Activated naive CD4-positive, alpha-beta T cell treated with anti-CD3 and anti-CD28 coated beads, Interleukin-2, amount 50 U/mL, for 24 hours (primary cell): ENCODE data around the gene SORBS1.

ENCODE experiments used
- H3K27ac Mint-ChIP-seq: one replicate; pipeline ENCODE4 v1.8.0; 2021; ENCODE audit warnings: mild to moderate bottlenecking, mixed read lengths
- H3K27me3 Mint-ChIP-seq: one replicate; pipeline ENCODE4 v1.8.0; 2021; ENCODE audit warnings: mixed read lengths
- H3K36me3 Mint-ChIP-seq: one replicate; pipeline ENCODE4 v1.8.0; 2021; ENCODE audit warnings: mixed read lengths
- H3K4me1 Mint-ChIP-seq: one replicate; pipeline ENCODE4 v1.8.0; 2021; ENCODE audit warnings: mixed read lengths
- H3K4me3 Mint-ChIP-seq: one replicate; pipeline ENCODE4 v1.8.0; 2021; ENCODE audit warnings: mild to moderate bottlenecking, mixed read lengths
- H3K9me3 Mint-ChIP-seq: one replicate; pipeline ENCODE4 v1.8.0; 2021; ENCODE audit warnings: mixed read lengths

Gene SORBS1

DNA sequence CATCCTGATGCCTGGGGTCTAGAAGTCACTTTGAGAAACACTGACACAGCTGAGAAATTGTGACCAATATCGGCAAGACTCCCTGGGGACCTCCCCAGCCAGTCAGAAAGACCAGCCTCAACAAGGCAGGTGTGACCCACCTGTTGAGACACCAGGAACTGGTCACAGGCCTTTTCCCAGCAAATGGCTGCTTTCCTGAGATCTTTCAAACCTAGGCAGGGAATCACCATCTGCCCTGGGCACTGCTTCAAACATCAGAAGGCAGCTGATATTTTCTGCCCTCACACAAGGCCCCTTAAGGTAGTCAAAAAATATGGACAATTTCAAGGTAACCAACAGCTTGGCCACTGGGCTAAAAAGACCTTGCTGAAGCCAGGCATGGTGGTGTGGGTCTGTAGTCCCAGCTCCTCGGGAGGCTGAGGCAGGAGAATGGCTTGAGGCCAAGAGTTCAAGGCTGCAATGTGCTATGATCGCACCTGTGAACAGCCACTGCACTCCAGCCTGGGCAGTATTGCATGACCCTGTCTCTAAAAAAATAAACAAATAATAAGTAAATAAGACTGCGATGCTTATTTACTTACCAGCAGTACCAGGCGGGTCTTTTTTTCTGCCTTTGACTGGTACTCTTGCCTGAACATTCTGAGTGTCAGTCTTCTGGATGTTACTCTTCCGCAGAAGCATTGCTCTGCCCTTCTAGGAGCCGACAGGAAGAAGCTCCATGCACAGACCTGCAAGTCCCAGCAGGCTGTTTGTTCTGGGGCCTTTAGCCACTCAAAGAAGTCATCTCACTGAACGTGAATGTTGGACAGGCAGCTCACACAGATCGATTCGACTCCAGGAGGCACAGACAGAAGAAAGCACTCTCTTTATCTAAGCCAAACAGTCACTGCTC is 59.7 kb downstream of the SORBS1 start:
- H3K4me1 Mint-ChIP-seq = no peaks in the 10 kb centered on the region
- H3K4me3 Mint-ChIP-seq = no peak overlapping the region
- H3K27me3 Mint-ChIP-seq = no peaks in the 10 kb centered on the region
- no peaks in the 10 kb centered on the region for H3K36me3 Mint-ChIP-seq
- H3K9me3 Mint-ChIP-seq = no peaks in the 10 kb centered on the region
- no peak overlapping the region for H3K27ac Mint-ChIP-seq

GRCh38 chr10:95500649-95501048 is 60.5 kb downstream of the SORBS1 start:
- H3K9me3 Mint-ChIP-seq = no peaks in the 10 kb centered on the region
- H3K4me1 Mint-ChIP-seq = no peaks in the 10 kb centered on the region
- no peaks in the 10 kb centered on the region for H3K27me3 Mint-ChIP-seq
- no peak overlapping the region for H3K27ac Mint-ChIP-seq
- H3K4me3 Mint-ChIP-seq = no peak overlapping the region
- H3K36me3 Mint-ChIP-seq = no peaks in the 10 kb centered on the region

DNA sequence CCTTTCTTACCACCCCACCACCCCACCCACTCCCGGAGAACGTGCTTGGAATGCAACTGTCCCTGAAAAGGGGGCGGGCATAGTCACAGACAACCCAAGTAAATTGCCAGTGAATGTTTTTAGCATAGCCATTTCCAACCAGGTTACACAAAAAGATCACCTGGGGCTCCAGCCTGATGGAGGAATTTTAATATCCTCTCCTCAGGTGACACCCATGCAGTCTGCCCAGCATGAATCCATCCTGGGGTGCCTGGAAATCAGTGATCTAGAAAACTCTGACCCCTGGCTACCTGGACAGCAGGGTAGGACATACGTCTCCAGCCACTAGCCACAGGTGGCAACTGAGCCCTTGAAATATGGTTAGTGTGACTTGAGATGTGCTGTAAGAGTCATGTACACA is 61.1 kb downstream of the SORBS1 start:
- Mint-ChIP-seq H3K4me3 (no peak overlapping the region), H3K27me3 (no peaks in the 10 kb centered on the region), H3K9me3 (no peaks in the 10 kb centered on the region)

DNA sequence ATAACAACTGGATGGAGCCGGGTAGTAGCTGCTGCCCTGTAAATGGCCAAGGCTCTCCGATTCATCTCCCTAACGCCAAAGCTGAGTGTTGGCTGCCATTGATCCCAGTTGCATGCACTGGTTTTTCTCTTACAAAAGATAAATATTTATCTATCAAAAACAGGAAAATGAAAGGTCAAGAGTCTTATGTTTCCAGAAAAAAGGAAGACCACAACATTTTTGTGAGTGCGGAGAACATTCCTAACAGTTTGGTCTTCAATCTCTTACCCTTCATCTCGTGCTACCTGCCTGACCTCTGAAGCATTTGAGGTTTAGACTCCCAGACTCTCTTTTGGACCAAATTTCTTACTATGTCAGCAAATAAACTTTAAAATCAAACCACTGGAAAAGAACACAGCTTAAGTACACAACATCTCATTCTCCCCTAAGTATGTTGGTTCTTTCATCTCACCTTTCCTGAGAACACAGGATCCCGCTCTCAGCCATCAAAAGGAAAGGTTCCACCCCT is 61.6 kb downstream of the SORBS1 start:
- no peaks in the 10 kb centered on the region for H3K9me3 Mint-ChIP-seq

More for the DNA sequence above, 61.1 kb downstream of the SORBS1 start:
- Mint-ChIP-seq H3K36me3 (no peaks in the 10 kb centered on the region), H3K27ac (no peak overlapping the region), H3K4me1 (no peaks in the 10 kb centered on the region)

GRCh38 chr10:95496951-95497350 is 64.2 kb downstream of the SORBS1 start:
- no peak overlapping the region for H3K27ac Mint-ChIP-seq
- H3K27me3 Mint-ChIP-seq = no peaks in the 10 kb centered on the region
- H3K36me3 Mint-ChIP-seq = no peaks in the 10 kb centered on the region
- no peak overlapping the region for H3K4me3 Mint-ChIP-seq
- no peaks in the 10 kb centered on the region for H3K4me1 Mint-ChIP-seq
- H3K9me3 Mint-ChIP-seq = no peaks in the 10 kb centered on the region

More for the DNA sequence above, 61.6 kb downstream of the SORBS1 start:
- no peak overlapping the region for H3K4me3 Mint-ChIP-seq
- H3K27me3 Mint-ChIP-seq = no peaks in the 10 kb centered on the region
- no peaks in the 10 kb centered on the region for H3K4me1 Mint-ChIP-seq
- no peak overlapping the region for H3K27ac Mint-ChIP-seq
- no peaks in the 10 kb centered on the region for H3K36me3 Mint-ChIP-seq

GRCh38 chr10:95496246-95496911 is 64.8 kb downstream of the SORBS1 start:
- Mint-ChIP-seq H3K9me3 (no peaks in the 10 kb centered on the region), H3K27me3 (no peaks in the 10 kb centered on the region), H3K36me3 (no peaks in the 10 kb centered on the region), H3K27ac (no peak overlapping the region), H3K4me1 (no peaks in the 10 kb centered on the region), H3K4me3 (no peak overlapping the region)

GRCh38 chr10:95493862-95494261 is 67.3 kb downstream of the SORBS1 start:
- Mint-ChIP-seq H3K4me3 (no peak overlapping the region), H3K9me3 (no peaks in the 10 kb centered on the region), H3K36me3 (no peaks in the 10 kb centered on the region), H3K4me1 (no peaks in the 10 kb centered on the region), H3K27ac (no peak overlapping the region), H3K27me3 (no peaks in the 10 kb centered on the region)

- H3K9me3 Mint-ChIP-seq = no peaks in the 10 kb centered on the region
- peaks cover 4% of the 10 kb centered on the region for H3K4me1 Mint-ChIP-seq
- no peak overlapping the region for H3K4me3 Mint-ChIP-seq
- no peaks in the 10 kb centered on the region for H3K36me3 Mint-ChIP-seq
- no peaks in the 10 kb centered on the region for H3K27me3 Mint-ChIP-seq
- H3K27ac Mint-ChIP-seq = no peak overlapping the region
These were observed 73.2 kb downstream of the SORBS1 start for GRCh38 chr10:95487994-95488393.

- peak overlapping the region; percentile 0 for H3K27ac Mint-ChIP-seq
- no peaks in the 10 kb centered on the region for H3K9me3 Mint-ChIP-seq
- no peak overlapping the region for H3K4me3 Mint-ChIP-seq
- H3K4me1 Mint-ChIP-seq = peaks cover 4% of the 10 kb centered on the region
- H3K36me3 Mint-ChIP-seq = no peaks in the 10 kb centered on the region
- H3K27me3 Mint-ChIP-seq = no peaks in the 10 kb centered on the region
These were observed 75.9 kb downstream of the SORBS1 start for GRCh38 chr10:95485056-95485844.

- H3K9me3 Mint-ChIP-seq = no peaks in the 10 kb centered on the region
- H3K4me3 Mint-ChIP-seq = no peak overlapping the region
- no peaks in the 10 kb centered on the region for H3K27me3 Mint-ChIP-seq
- no peaks in the 10 kb centered on the region for H3K36me3 Mint-ChIP-seq
- no peak overlapping the region for H3K27ac Mint-ChIP-seq
- peaks cover 4% of the 10 kb centered on the region for H3K4me1 Mint-ChIP-seq
These were observed 78.5 kb downstream of the SORBS1 start for GRCh38 chr10:95482501-95483233.

GRCh38 chr10:95480901-95481491 is 80.2 kb downstream of the SORBS1 start:
- H3K9me3 Mint-ChIP-seq = no peaks in the 10 kb centered on the region
- peaks cover 4% of the 10 kb centered on the region for H3K4me1 Mint-ChIP-seq
- H3K27ac Mint-ChIP-seq = no peak overlapping the region
- H3K4me3 Mint-ChIP-seq = no peak overlapping the region
- H3K36me3 Mint-ChIP-seq = no peaks in the 10 kb centered on the region
- H3K27me3 Mint-ChIP-seq = no peaks in the 10 kb centered on the region

DNA sequence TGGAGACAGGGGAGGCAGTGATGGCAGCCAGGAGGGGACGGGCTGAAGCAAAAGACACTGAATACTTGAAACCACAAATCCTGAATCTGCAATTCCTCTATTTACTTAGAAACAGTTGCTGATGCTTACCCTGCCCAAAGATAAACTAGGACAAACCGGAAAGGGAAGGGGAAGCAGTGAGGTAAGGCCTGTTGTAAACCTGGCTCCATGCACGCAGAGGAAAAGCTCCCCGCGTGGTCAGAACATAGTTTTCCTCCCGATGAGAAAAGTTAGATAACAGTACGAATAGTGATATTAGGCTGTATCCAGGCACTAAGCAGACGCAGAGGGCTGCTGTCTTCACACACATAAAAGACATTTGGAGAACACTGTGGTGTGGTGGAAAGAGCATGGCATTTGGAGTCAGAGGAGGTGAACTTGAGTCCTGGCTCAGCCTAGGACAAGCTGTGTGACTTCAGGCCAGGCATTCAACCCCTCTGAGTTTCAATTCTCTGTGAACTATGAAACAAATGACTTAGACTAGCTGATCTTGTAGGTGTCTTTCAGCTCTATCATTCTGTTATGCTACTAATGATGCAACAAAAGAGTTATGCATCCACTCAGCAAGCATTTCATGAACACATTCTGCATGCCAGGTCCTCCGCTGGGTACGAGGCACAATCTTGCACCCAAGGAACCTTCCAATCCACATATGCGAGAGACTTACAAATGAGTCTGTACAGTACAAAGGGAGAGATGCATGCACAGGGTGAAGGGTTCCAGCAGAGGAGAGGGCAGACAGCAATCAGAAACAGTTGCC is 80.9 kb downstream of the SORBS1 start:
- Mint-ChIP-seq H3K27ac (no peak overlapping the region), H3K4me1 (peaks cover under 1% of the 10 kb centered on the region), H3K4me3 (no peak overlapping the region), H3K9me3 (no peaks in the 10 kb centered on the region), H3K36me3 (no peaks in the 10 kb centered on the region), H3K27me3 (no peaks in the 10 kb centered on the region)

GRCh38 chr10:95478935-95479334 is 82.2 kb downstream of the SORBS1 start:
- Mint-ChIP-seq H3K4me3 (no peak overlapping the region), H3K27me3 (no peaks in the 10 kb centered on the region), H3K27ac (no peak overlapping the region), H3K36me3 (no peaks in the 10 kb centered on the region), H3K4me1 (no peaks in the 10 kb centered on the region), H3K9me3 (no peaks in the 10 kb centered on the region)

DNA sequence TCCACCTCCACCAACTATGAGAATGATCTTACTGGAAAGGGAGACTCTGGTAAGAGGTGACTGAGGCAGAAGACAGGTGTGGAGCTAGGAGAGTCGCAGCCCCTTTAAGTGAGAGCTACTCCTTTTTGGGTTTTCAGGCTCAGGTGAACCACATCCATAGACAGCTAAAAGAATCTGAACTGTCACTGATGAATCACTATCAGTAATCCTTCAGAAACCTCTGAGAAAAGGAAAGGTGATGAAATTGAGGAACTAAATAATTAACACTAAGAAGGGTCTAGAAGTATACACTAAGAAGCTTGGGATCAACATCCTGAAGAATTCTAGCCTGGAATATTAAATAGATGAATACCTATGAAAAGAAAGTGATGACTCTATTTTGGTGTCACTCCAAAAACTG is 83.0 kb downstream of the SORBS1 start:
- Mint-ChIP-seq H3K27me3 (no peaks in the 10 kb centered on the region), H3K9me3 (no peaks in the 10 kb centered on the region), H3K27ac (no peak overlapping the region), H3K36me3 (no peaks in the 10 kb centered on the region), H3K4me3 (no peak overlapping the region), H3K4me1 (no peaks in the 10 kb centered on the region)
